Measurements from ENCODE around the gene PIEZO2. TPM values are rescaled to one million over a fixed set of nuclear protein-coding genes. Genes with fewer than 3 reads are reported as not detected.

PIEZO2 gene
- total RNA-seq, 6 donors from 2014 or later: 6.5 to 37.7 (median 7.8) TPM

DNA sequence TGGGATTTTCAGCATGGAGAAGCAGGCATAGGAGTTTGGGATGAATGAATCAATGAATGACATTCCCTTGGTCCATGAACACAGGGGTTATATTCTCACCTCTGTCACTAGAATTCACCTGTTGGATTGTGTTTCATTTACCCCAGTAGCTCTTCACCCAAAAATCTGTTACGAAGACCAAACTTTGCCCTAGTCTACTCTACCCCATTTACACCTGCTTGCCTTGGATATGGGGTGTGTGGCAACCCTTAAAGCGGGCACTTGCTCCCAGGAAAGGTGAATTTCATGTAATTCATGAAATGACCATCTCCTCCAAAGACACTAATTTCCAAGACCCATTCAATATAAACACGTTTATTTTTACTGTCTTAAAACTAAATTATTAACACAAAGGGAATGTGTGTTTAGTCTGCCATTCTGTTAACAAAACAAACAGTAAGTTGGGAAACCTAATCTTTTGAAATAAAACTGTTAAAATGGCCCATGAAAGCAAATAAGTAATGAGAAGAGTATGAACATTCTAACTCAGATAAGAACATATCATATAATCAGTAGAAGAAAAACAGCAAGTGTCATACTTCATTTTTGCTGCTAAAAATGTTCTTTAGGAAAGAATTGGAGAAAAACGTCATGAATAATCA is 355.5 kb downstream of the PIEZO2 start:
- no peak for TF ChIP-seq POLR2A (IDR thresholded peaks at IDR 0.05)
- TF ChIP-seq, protein P1, sequence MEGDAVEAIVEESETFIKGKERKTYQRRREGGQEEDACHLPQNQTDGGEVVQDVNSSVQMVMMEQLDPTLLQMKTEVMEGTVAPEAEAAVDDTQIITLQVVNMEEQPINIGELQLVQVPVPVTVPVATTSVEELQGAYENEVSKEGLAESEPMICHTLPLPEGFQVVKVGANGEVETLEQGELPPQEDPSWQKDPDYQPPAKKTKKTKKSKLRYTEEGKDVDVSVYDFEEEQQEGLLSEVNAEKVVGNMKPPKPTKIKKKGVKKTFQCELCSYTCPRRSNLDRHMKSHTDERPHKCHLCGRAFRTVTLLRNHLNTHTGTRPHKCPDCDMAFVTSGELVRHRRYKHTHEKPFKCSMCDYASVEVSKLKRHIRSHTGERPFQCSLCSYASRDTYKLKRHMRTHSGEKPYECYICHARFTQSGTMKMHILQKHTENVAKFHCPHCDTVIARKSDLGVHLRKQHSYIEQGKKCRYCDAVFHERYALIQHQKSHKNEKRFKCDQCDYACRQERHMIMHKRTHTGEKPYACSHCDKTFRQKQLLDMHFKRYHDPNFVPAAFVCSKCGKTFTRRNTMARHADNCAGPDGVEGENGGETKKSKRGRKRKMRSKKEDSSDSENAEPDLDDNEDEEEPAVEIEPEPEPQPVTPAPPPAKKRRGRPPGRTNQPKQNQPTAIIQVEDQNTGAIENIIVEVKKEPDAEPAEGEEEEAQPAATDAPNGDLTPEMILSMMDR (IDR thresholded peaks at IDR 0.05): no peak
- no peak for TF ChIP-seq EP300 (IDR thresholded peaks at IDR 0.05)
- TF ChIP-seq POLR2AphosphoS5 (IDR thresholded peaks at IDR 0.05): no peak
- H3K9me3 ChIP-seq: no peaks in the 10 kb centered on the region
- no peaks in the 10 kb centered on the region for H3K36me3 ChIP-seq
- ATAC-seq (ENCODE audit: low FRiP score in 2 of 2) (no peak), DNase-seq (no peak)
- no peak overlapping the region for H3K27ac ChIP-seq
- no peak overlapping the region for H3K4me3 ChIP-seq
- 54 to 69% methylated on average over 4 of the region's 4 CpGs for WGBS, 2 donors
- H3K27me3 ChIP-seq: no peaks in the 10 kb centered on the region
- peaks cover 0 to 8% (median 2%) of the 10 kb centered on the region in 4 donors for H3K4me1 ChIP-seq

DNA sequence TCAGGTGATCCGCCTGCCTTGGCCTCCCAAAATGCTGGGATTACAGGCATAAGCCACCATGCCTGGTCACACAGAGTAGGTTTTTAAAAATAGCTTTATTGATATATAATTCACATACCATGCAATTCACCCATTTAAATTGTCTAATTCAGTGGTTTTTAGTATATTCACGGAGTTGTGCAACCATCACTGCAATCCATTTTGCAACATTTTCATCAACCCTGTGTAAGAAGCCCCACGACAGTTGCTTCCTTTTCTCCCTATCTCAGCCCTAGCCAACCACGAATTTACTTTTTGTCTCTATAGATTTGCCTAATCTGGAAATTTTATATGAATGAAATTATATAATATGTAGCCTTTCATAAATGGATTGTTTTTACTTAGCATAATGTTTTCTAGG is 357.2 kb downstream of the PIEZO2 start:
- TF ChIP-seq EP300 (IDR thresholded peaks at IDR 0.05) (no peak), POLR2AphosphoS5 (IDR thresholded peaks at IDR 0.05) (no peak), POLR2A (IDR thresholded peaks at IDR 0.05) (no peak)
- TF ChIP-seq, protein P1 (IDR thresholded peaks at IDR 0.05): no peak
- peaks cover 0 to 8% (median 2%) of the 10 kb centered on the region in 4 donors for H3K4me1 ChIP-seq
- DNase-seq (no peak), ATAC-seq (ENCODE audit: low FRiP score in 2 of 2) (no peak)
- H3K9me3 ChIP-seq: no peaks in the 10 kb centered on the region
- no peak overlapping the region for H3K27ac ChIP-seq
- H3K27me3 ChIP-seq: no peaks in the 10 kb centered on the region
- H3K4me3 ChIP-seq: no peak overlapping the region
- no peaks in the 10 kb centered on the region for H3K36me3 ChIP-seq
- 75 to 79% methylated on average over 4 of the region's 4 CpGs for WGBS, 2 donors

DNA sequence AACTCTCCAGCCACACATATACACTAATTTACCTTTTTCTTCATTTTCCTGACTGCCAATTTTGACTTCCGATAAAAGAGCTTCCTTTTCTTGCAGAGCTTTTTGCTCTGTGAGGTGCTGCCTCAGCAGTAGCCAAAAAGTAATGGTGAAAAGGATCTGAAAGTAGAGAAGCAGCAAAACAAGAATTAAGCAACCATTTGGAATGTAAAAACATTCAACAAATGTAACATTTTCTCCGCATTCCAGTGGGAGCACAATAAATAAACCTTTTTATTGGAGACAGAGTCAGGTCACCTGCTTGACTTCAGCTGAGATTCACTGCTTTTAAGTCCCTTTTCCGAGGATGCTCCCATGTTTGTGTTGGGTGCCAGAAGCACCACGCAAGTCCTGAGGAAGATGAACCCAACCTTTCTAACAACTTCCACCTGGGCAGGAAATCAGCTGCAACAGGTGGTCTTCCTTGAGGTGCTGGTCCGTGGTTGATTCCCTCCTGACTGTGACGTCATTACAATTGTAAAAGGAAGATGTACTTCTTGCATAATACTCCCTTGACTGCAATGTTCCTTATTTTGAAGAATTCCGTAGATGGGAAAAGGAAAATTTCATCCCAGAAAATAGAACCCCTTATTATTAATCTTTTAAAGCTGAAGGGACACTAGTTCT is 358.1 kb downstream of the PIEZO2 start:
- no peak for DNase-seq
- no peak overlapping the region for H3K27ac ChIP-seq
- no peaks in the 10 kb centered on the region for H3K27me3 ChIP-seq
- no peaks in the 10 kb centered on the region for H3K9me3 ChIP-seq
- peaks cover 0 to 8% (median 2%) of the 10 kb centered on the region in 4 donors for H3K4me1 ChIP-seq
- ATAC-seq (ENCODE audit: low FRiP score in 2 of 2): no peak
- TF ChIP-seq POLR2AphosphoS5 (IDR thresholded peaks at IDR 0.05): no peak
- no peak for TF ChIP-seq EP300 (IDR thresholded peaks at IDR 0.05)
- TF ChIP-seq, protein P1 (IDR thresholded peaks at IDR 0.05): no peak
- no peak for TF ChIP-seq POLR2A (IDR thresholded peaks at IDR 0.05)
- WGBS, 2 donors: 53 to 57% methylated on average over 7 of the region's 7 CpGs
- no peaks in the 10 kb centered on the region for H3K36me3 ChIP-seq
- H3K4me3 ChIP-seq: no peak overlapping the region

DNA sequence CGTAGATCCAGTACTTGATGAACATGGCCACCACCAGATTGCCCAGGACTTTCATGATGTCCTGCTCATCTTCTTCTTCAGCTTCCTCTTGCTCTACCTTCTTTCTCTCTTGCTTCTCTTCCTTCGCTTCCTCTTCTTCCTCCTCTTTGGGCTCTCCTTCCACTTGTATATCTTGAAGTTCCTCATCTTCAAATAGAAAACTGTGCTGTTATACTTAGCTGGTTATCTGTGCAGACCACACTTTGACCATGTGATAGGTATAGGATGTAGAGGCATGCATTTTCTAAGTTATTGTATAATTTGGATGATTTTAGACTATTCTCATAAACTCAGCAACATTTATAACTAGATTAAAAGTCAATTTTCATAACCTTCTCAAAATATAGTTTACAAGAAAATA is 360.2 kb downstream of the PIEZO2 start:
- H3K36me3 ChIP-seq: no peaks in the 10 kb centered on the region
- H3K4me3 ChIP-seq: no peak overlapping the region
- no peak for TF ChIP-seq EP300 (IDR thresholded peaks at IDR 0.05)
- TF ChIP-seq POLR2AphosphoS5 (IDR thresholded peaks at IDR 0.05): no peak
- no peak for TF ChIP-seq POLR2A (IDR thresholded peaks at IDR 0.05)
- TF ChIP-seq, protein P1 (IDR thresholded peaks at IDR 0.05): no peak
- peaks cover 0 to 8% (median 2%) of the 10 kb centered on the region in 4 donors for H3K4me1 ChIP-seq
- DNase-seq: no peak
- H3K27ac ChIP-seq: no peak overlapping the region
- H3K9me3 ChIP-seq: no peaks in the 10 kb centered on the region
- no peak for ATAC-seq (ENCODE audit: low FRiP score in 2 of 2)
- 83 to 91% methylated on average over 2 of the region's 2 CpGs for WGBS, 2 donors
- H3K27me3 ChIP-seq: no peaks in the 10 kb centered on the region

Measured in upper lobe of left lung (tissue), 6 donors.